IMR-90 (cell line): ENCODE data around the gene ACADSB. TPM values are rescaled to one million over a fixed set of nuclear protein-coding genes. Genes with fewer than 3 reads are reported as not detected.

Experiments used
- ATAC-seq: fragments of 200-7000 bp; cut with Tn5 transposase; 2 replicates; pipeline ENCODE4 v1.9.1; 2020; ENCODE audit warnings: low read depth, mild to moderate bottlenecking, moderate library complexity
- BruUV-seq: library from RNA; stranded (reverse); fragments of 400-500 nt; replicated peaks from 2 replicates; lab custom pipeline; 2021; lab: Mats Ljungman, UMichigan
- CTCF ChIA-PET: fragments of 300-600 bp; formaldehyde crosslinking; extraction: SDS; loops from one replicate; lab custom pipeline; 2021; ENCODE audit warnings: antibody characterized with exemption; lab: Yijun Ruan, JAX
- POLR2A ChIA-PET: fragments of 300-600 bp; sonication (Branson Sonifier 250); formaldehyde crosslinking; loops from one replicate; lab custom pipeline; 2022; ENCODE audit warnings: antibody characterized with exemption; ENCODE audit not compliant: unreplicated experiment; lab: Charles Lee
- DNase-seq: peaks from one replicate; pipeline ENCODE4 v3.0.0; 2013
- H2AFZ ChIP-seq: replicated peaks from 2 replicates; pipeline ENCODE3; 2013; ENCODE audit warnings: low read length, mild to moderate bottlenecking; ENCODE audit not compliant: poor library complexity
- H2AK5ac ChIP-seq: 2 replicates; pipeline ENCODE4 v1.6.1; 2013; ENCODE audit warnings: low read depth, low read length, inconsistent platforms
- H2AK9ac ChIP-seq: replicated peaks from 2 replicates; pipeline ENCODE3; 2013; ENCODE audit warnings: mild to moderate bottlenecking, low read depth, low read length, moderate library complexity; ENCODE audit not compliant: poor library complexity
- H2BK120ac ChIP-seq: 2 replicates; pipeline ENCODE4 v1.6.1; 2013; ENCODE audit warnings: low read depth, low read length, inconsistent platforms
- H2BK15ac ChIP-seq: 3 replicates; pipeline ENCODE4 v1.6.1; 2013; ENCODE audit warnings: low read depth, low read length, inconsistent platforms
- H2BK20ac ChIP-seq: 2 replicates; pipeline ENCODE4 v1.6.1; 2013; ENCODE audit warnings: low read depth, mild to moderate bottlenecking, inconsistent platforms, low read length, moderate library complexity
- H2BK5ac ChIP-seq: 2 replicates; pipeline ENCODE4 v1.6.1; 2013; ENCODE audit warnings: mild to moderate bottlenecking, low read depth, low read length, inconsistent platforms; ENCODE audit not compliant: poor library complexity, severe bottlenecking
- H3K14ac ChIP-seq: replicated peaks from 2 replicates; pipeline ENCODE4 v1.6.1; 2013; ENCODE audit warnings: low read depth, low read length, inconsistent platforms
- H3K18ac ChIP-seq: 2 replicates; pipeline ENCODE4 v1.6.1; 2013; ENCODE audit warnings: low read depth, low read length, control low read depth
- H3K23ac ChIP-seq: 2 replicates; pipeline ENCODE4 v1.6.1; 2013; ENCODE audit warnings: low read depth, low read length, inconsistent platforms
- H3K27ac ChIP-seq: 2 replicates; pipeline ENCODE4 v1.5.1; 2013; ENCODE audit warnings: mild to moderate bottlenecking, control low read depth, low read length; ENCODE audit not compliant: insufficient read depth
- H3K27me3 ChIP-seq: 2 replicates; pipeline ENCODE4 v1.6.1; 2013; ENCODE audit warnings: low read length; ENCODE audit not compliant: control insufficient read depth, insufficient read depth
- H3K36me3 ChIP-seq: 2 replicates; pipeline ENCODE4 v1.6.1; 2013; ENCODE audit warnings: low read length, mixed read lengths; ENCODE audit not compliant: control insufficient read depth, insufficient read depth
- H3K4ac ChIP-seq: 2 replicates; pipeline ENCODE4 v1.6.1; 2013; ENCODE audit warnings: low read depth, low read length, inconsistent platforms
- H3K4me1 ChIP-seq: 2 replicates; pipeline ENCODE4 v1.6.1; 2013; ENCODE audit warnings: low read length, mixed read lengths; ENCODE audit not compliant: control insufficient read depth, insufficient read depth
- H3K4me2 ChIP-seq: 2 replicates; pipeline ENCODE4 v1.6.1; 2013; ENCODE audit warnings: low read depth, mild to moderate bottlenecking, control low read depth, low read length, moderate library complexity
- H3K4me3 ChIP-seq: 2 replicates; pipeline ENCODE4 v1.5.1; 2013; ENCODE audit warnings: low read depth, mild to moderate bottlenecking, control low read depth, low read length, moderate library complexity; ENCODE audit not compliant: insufficient read depth
- H3K56ac ChIP-seq: 2 replicates; pipeline ENCODE4 v1.6.1; 2013; ENCODE audit warnings: low read length, inconsistent platforms; ENCODE audit not compliant: insufficient read depth; ENCODE audit errors: extremely low read depth
- H3K79me1 ChIP-seq, 2 experiments: 2 replicates each; pipeline ENCODE4 v1.6.1; 2013; ENCODE audit warnings: low read length in 2 of 2, inconsistent platforms in 1 of 2, low read depth in 1 of 2
- H3K9ac ChIP-seq: 2 replicates; pipeline ENCODE4 v1.6.1; 2013; ENCODE audit warnings: low read depth, low read length, control low read depth
- H3K9me1 ChIP-seq: 2 replicates; pipeline ENCODE4 v1.6.1; 2013; ENCODE audit warnings: low read length, inconsistent platforms; ENCODE audit not compliant: insufficient read depth
- H3K9me3 ChIP-seq: 2 replicates; pipeline ENCODE4 v1.6.1; 2013; ENCODE audit warnings: low read length; ENCODE audit not compliant: control insufficient read depth, insufficient read depth
- H4K20me1 ChIP-seq: 2 replicates; pipeline ENCODE4 v1.6.1; 2013; ENCODE audit warnings: low read length, inconsistent platforms; ENCODE audit not compliant: insufficient read depth
- H4K5ac ChIP-seq: 2 replicates; pipeline ENCODE4 v1.6.1; 2013; ENCODE audit warnings: mild to moderate bottlenecking, low read depth, low read length, control low read depth
- H4K8ac ChIP-seq, 2 experiments: 2 replicates each; pipeline ENCODE4 v1.6.1; 2013; ENCODE audit warnings: low read depth in 2 of 2, low read length in 2 of 2, control low read depth in 1 of 2, inconsistent platforms in 1 of 2
- H4K91ac ChIP-seq: 2 replicates; pipeline ENCODE4 v1.6.1; 2013; ENCODE audit warnings: low read depth, low read length, inconsistent platforms; ENCODE audit not compliant: insufficient read depth
- BHLHE40 ChIP-seq: fragments of 150-350 bp; IDR thresholded peaks from 2 replicates; pipeline ENCODE4 v1.6.1; 2016; ENCODE audit warnings: mild to moderate bottlenecking, low read depth, low read length
- CHD1 ChIP-seq: IDR thresholded peaks from 2 replicates; pipeline ENCODE4 v1.6.1; 2012; ENCODE audit warnings: low read depth, low read length, improper control_type of control experiment
- FOS ChIP-seq: fragments of 150-350 bp; IDR thresholded peaks from 2 replicates; pipeline ENCODE4 v1.6.1; 2016; ENCODE audit warnings: low read depth, low read length
- MAFK ChIP-seq: IDR thresholded peaks from 2 replicates; pipeline ENCODE4 v1.6.1; 2012; ENCODE audit warnings: low read depth, low read length, improper control_type of control experiment
- MAZ ChIP-seq: IDR thresholded peaks from 2 replicates; pipeline ENCODE4 v1.6.1; 2012; ENCODE audit warnings: low read depth, mild to moderate bottlenecking, low read length, improper control_type of control experiment, moderate library complexity, borderline replicate concordance
- NFE2L2 ChIP-seq: fragments of 150-350 bp; IDR thresholded peaks from 2 replicates; pipeline ENCODE4 v1.6.1; 2016; ENCODE audit warnings: low read depth, mild to moderate bottlenecking, low read length
- RCOR1 ChIP-seq: IDR thresholded peaks from 2 replicates; pipeline ENCODE4 v1.6.1; 2012; ENCODE audit warnings: mild to moderate bottlenecking, low read length, improper control_type of control experiment; ENCODE audit not compliant: insufficient replicate concordance
- RFX5 ChIP-seq: IDR thresholded peaks from 2 replicates; pipeline ENCODE4 v1.8.0; 2012; ENCODE audit warnings: low read depth, mild to moderate bottlenecking, low read length, moderate library complexity
- SMC3 ChIP-seq: fragments of 150-350 bp; IDR thresholded peaks from 2 replicates; pipeline ENCODE4 v1.6.1; 2016; ENCODE audit warnings: low read depth, mild to moderate bottlenecking, antibody characterized with exemption, low read length, moderate library complexity
- USF2 ChIP-seq: fragments of 150-350 bp; IDR thresholded peaks from 2 replicates; pipeline ENCODE4 v1.6.1; 2017; ENCODE audit warnings: mild to moderate bottlenecking, antibody characterized with exemption, low read length, low read depth
- WGBS, 2 experiments: methylation state at CpG; one replicate each; pipeline versions ENCODE4 v1.1.5 to v1.1.7; 2013; ENCODE audit warnings: missing lambda C conversion rate in 2 of 2; ENCODE audit not compliant: insufficient read length in 1 of 2; ENCODE audit errors: extremely low coverage in 2 of 2; 5-methylcytosine and 5-hydroxymethylcytosine counted together
- dilution Hi-C: fragments of 300-500 bp; cut with HindIII; formaldehyde crosslinking; loops from one replicate; pipeline ENCODE4 v1.14.3; 2018; ENCODE audit warnings: low sequenced_read_pairs; ENCODE audit not compliant: unreplicated experiment
- in situ Hi-C: fragments of 300-500 bp; cut with MboI; formaldehyde crosslinking; loops from 3 replicates; pipeline ENCODE4 v1.14.3; 2019; ENCODE audit warnings: low sequenced_read_pairs, inconsistent platforms, mixed read lengths
- intact Hi-C: fragments of 100-400 bp; cut with micrococcal nuclease; formaldehyde crosslinking; loops from 2 replicates; pipeline ENCODE4 v1.10.0; 2022
- polyA plus RNA-seq, 3 experiments: library from polyadenylated mRNA; depleted of rRNA; stranded (reverse); fragments of >200 nt; gene quantifications; 2 replicates each; pipeline ENCODE4 v1.2.3, GENCODE V29; 2012; ENCODE audit warnings: low replicate concordance in 1 of 3
- total RNA-seq: library from RNA; depleted of rRNA; stranded (reverse); fragments of >200 nt; gene quantifications from 2 replicates; pipeline ENCODE4 v1.2.3, GENCODE V29; 2012
- TF ChIP-seq, protein P1 (sequence below): fragments of 150-350 bp; IDR thresholded peaks from 2 replicates; pipeline ENCODE4 v1.6.1; 2016; ENCODE audit warnings: low read depth, mild to moderate bottlenecking, low read length, moderate library complexity, borderline replicate concordance

ACADSB gene
- total and polyA plus RNA-seq, 2 of the 4 experiments (the other 2 are of a cell fraction): 6.2 to 10.6 TPM

DNA sequence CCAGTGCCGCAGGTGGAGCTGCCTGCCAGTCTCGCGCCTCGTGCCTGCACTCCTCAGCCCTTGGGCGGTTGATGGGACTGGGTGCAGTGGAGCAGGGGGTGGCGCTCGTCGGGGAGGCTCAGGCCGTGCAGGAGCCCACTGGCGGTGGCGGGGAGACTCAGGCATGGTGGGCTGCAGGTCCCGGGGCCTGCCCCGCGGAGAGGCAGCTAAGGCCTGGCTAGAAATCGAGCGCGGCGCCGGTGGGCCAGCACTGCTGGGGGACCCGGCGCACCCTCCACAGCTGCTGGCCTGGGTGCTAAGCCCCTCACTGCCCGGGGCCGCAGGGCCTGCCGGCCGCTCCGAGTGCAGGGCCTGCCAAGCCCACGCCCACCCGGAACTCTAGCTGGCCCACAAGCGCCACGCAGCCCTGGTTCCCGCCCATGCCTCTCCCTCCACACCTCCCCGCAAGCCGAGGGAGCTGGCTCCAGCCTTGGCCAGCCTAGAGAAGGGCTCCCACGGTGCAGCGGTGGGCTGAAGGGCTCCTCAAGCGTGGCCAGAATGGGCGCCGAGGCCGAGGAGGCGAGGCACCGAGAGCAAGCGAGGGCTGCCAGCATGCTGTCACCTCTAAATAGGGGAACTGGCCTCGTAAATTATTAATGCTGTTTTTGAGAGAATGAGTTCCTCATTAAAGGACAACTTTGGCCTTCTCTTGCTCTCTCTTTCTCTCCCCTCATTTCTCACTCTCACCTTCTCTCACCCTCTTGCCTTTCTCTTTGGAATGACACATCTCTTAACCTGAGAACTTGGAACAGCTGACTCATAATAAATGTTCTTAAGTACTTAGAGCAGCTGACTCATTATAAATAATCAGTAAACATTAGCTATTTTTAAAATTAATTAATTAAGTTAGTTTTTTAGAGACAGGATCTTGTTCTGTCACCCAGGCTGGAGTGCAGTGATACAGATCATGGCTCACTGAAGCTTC is 4.9 kb downstream of the ACADSB start:
- WGBS, 2 experiments: 95% methylated on average over 24 of the region's 43 CpGs; no CpG with 5 or more reads in 1 of the 2 experiments
- no peak overlapping the region for H3K14ac ChIP-seq

More for the DNA sequence above, 4.9 kb downstream of the ACADSB start:
- intact Hi-C loops (no loop called here), in situ Hi-C loops (no loop called here), dilution Hi-C loops (no loop called here)
- no peak for TF ChIP-seq USF2
- TF ChIP-seq, protein P1, sequence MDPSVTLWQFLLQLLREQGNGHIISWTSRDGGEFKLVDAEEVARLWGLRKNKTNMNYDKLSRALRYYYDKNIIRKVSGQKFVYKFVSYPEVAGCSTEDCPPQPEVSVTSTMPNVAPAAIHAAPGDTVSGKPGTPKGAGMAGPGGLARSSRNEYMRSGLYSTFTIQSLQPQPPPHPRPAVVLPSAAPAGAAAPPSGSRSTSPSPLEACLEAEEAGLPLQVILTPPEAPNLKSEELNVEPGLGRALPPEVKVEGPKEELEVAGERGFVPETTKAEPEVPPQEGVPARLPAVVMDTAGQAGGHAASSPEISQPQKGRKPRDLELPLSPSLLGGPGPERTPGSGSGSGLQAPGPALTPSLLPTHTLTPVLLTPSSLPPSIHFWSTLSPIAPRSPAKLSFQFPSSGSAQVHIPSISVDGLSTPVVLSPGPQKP: no peak
- no peak for TF ChIP-seq NFE2L2
- TF ChIP-seq SMC3: no peak
- TF ChIP-seq RFX5: no peak
- TF ChIP-seq RCOR1: no peak
- TF ChIP-seq MAZ: no peak
- no peak for TF ChIP-seq CHD1
- TF ChIP-seq BHLHE40: no peak
- no peak for TF ChIP-seq MAFK
- no peak for TF ChIP-seq FOS
- Histone ChIP-seq H3K27ac (no peak overlapping the region), H2BK120ac (no peak overlapping the region), H2AK5ac (no peak overlapping the region), H3K36me3 (no peaks in the 10 kb centered on the region), H3K9me3 (no peaks in the 10 kb centered on the region), H3K9ac (no peak overlapping the region), H4K5ac (no peak overlapping the region), H2AK9ac (no peak overlapping the region), H4K20me1 (no peaks in the 10 kb centered on the region), H3K27me3 (no peaks in the 10 kb centered on the region), H2BK15ac (no peak overlapping the region), H2BK5ac (no peak overlapping the region), H3K4ac (no peak overlapping the region), H2AFZ (no peak overlapping the region), H3K4me3 (no peak overlapping the region), H3K18ac (no peak overlapping the region), H3K79me1 (peaks cover 7 to 10% of the 10 kb centered on the region in 2 experiments; a peak in 3 of 4 replicates), H3K4me1 (no peaks in the 10 kb centered on the region), H2BK20ac (no peak overlapping the region), H3K4me2 (no peak overlapping the region), H4K8ac (no peak overlapping the region), H3K9me1 (no peaks in the 10 kb centered on the region), H3K23ac (no peak overlapping the region), H4K91ac (no peak overlapping the region), H3K56ac (no peak overlapping the region)
- no TSS peak for BruUV-seq
- DNase-seq: no peak
- POLR2A ChIA-PET: no interaction called here
- CTCF ChIA-PET: no interaction called here
- no peak for ATAC-seq
